SK-N-DZ (cell line): Measurements from ENCODE around the gene MBD3L5.
A peak's percentile ranks its signal among the peaks of the same experiment; 100 is the strongest.
"Not testable (repeated sequence)": the region's sequence is repeated elsewhere in the genome, so short reads cannot be mapped to it uniquely, and the experiment has no call there.

Experiments
- DNase-seq: peaks from one replicate; pipeline ENCODE4 v3.0.0-alpha.2; 2015; ENCODE audit warnings: low spot score

MBD3L5 gene

GRCh38 chr19:7051421-7051820 is 21.0 kb downstream of the MBD3L5 start:
- DNase-seq = not testable (repeated sequence)

DNA sequence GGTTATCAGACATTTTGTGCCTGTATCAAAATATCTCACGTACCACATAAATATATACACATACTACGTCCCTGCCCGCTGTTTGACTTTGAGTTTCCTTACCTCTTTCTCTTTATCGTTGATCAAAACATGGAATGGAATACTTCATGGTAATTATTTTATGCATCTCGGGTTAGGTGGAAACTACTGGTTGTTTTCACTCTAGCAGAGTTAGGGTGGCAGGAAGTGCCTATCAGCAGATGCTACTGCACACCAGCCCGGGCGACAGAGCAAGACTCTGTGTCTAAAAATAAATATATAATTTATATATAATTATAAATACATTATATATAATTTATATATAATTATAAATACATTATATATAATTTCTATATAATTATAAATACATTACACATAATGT is 22.5 kb downstream of the MBD3L5 start:
- DNase-seq = not testable (repeated sequence)

DNA sequence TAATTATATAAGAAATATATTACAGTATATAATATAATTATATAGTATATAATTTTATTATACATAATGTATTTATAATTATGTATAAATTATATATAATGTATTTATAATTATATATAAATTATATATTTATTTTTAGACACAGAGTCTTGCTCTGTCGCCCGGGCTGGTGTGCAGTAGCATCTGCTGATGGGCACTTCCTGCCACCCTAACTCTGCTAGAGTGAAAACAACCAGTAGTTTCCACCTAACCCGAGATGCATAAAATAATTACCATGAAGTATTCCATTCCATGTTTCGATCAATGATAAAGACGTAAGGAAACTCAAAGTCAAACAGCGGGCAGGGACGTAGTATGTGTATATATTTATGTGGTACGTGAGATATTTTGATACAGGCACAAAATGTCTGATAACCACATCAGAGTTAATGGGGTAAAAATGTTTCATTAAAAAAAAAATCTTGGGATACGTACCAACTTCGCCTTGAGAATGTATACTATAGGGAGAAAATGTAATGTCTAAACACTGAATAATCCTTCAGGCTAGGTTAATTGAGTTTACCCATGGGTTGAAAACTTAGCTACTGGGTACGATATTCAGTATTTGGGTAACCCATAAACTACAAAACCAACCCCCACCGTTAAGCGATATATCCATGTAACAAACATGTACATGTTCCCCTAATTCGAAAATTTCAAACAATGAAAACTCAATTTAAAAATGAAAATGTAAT is 24.4 kb downstream of the MBD3L5 start:
- not testable (repeated sequence) for DNase-seq

DNA sequence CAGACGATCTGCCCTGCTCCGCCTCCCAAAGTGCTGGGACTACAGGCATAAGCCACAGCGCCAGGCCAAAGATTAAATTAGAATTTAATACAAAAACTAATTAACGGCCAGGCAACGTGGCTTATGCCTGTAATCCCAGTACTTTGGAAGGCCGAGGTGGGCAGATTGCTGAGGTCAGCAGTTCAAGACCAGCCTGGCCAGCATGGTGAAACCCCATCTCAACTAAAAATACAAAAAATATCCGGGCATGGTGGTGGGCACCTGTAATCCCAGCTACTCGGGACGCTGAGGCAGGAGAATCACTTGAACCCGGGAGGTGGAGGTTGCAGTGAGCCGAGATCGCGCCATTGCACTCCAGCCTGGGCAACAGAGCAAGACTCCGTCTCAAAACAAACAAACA is 25.3 kb downstream of the MBD3L5 start:
- DNase-seq = not testable (repeated sequence)

GRCh38 chr19:7056371-7056770 is 26.0 kb downstream of the MBD3L5 start:
- not testable (repeated sequence) for DNase-seq

DNA sequence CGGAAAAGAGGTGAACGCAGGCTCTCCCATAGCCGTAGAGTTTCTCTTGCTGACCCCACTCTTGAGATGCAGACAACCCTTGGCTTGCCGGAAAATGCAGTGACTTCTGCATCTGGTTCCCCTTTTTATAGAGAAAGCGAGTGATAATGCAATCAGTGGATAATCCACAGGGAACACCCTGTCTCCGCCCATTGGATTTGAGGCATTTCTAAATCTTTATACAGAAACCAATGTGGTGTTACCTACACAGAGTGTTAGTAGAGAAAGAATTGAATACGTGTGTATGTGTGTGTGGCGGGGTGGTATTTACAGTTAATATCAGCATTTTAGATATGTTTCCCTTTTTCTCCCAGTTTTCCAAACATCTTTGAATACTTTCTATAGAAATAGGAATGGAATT is 28.2 kb downstream of the MBD3L5 start, which contains the start of gene MBD3L3:
Gene MBD3L3 (minus strand): TSS at position 101 of the 400 bp plus-strand sequence. CDS start 71 bp downstream, at position 30.
- DNase-seq = not testable (repeated sequence)

DNA sequence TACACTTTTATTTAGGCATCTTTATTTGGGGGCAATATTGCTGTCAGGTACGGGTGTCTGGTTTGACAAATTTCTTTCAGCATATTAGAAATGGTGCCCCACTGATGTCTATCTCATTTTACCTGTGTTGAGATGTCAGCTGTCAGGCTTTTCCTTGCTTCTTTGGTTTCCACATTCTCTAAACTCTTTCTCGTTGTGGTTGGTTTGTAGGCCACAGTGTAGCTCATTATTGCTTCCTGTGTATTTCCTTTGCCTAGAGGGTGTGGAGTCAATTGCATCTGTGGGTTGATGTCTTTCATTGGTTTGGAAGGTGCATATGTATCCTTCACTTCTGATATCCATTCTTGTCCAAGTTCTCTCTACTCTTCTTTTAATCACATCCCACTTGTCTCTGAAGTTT is 29.6 kb downstream of the MBD3L5 start:
- not testable (repeated sequence) for DNase-seq

DNA sequence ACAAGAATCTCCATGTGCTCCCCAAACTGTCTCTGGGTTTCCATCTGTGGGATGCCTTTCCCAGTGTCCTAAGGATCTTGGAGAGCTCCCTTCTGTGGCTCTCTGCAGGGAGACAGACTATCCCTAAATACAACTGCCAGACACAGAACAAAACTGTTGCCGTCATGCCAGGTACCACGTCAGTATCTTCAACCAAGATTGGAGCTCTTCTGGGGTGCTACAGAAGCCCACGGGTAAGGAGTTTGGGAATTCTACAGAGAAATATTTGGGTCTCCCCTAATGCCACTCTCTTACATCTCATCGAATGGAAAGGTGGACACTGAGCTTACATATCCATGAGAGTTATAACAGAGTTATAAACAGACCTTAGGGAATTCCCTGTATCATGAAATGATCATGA is 33.0 kb downstream of the MBD3L5 start:
- no peak for DNase-seq

- no peak for DNase-seq
Measured at GRCh38 chr19:7063764-7064418, 33.5 kb downstream of the MBD3L5 start.

GRCh38 chr19:7067122-7067521 is 36.7 kb downstream of the MBD3L5 start:
- peak; percentile 40 for DNase-seq

DNA sequence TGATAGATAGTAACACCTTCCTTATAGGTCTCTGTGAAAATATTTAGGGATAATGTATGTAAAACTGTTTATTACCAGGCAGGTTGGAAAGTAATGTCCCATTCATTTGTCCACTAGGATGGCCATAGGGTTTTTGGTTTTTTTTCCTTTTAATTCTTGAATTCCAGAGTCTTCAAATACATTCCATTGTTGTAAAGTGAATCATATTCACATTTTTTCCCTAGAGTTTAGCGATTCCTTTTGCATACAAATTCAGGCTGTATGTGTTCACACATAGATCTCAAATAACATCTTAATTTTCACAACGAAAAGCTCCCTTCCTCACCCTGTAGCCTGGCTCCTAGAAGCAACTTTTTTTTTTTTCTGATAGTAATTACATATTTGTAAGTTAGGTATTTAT is 37.3 kb downstream of the MBD3L5 start:
- no peak for DNase-seq

- DNase-seq = no peak
Measured at GRCh38 chr19:7068599-7068998, 38.2 kb downstream of the MBD3L5 start.

- DNase-seq = peak; percentile 92
Measured at GRCh38 chr19:7069042-7069903, 38.9 kb downstream of the MBD3L5 start, which contains the start of gene ZNF557. Gene ZNF557 (plus strand): TSS chr19:7069703. CDS start chr19:7075075, 5,372 bp downstream.

GRCh38 chr19:7069904-7070226 is 39.5 kb downstream of the MBD3L5 start:
- DNase-seq = no peak

DNA sequence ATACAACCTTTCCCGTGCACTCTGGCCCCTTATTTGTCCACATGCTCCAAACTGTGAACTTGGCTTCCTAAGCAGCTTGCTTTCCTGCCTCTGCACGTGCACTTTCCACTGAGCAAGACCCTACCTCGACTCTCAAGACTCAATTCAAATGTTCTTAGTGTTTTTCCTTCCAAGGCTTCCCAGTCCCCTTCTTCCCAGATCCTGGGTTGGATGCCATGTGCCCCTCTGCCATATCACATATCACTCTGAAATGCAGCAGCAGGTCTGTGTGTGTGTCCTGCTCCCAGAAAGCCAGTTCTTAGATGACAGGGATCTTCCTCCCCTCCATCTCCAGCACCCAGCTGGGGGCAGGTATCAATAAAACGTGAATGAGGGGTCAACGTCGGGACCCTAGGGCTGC is 42.2 kb downstream of the MBD3L5 start:
- no peak for DNase-seq

GRCh38 chr19:7074705-7075282 is 44.4 kb downstream of the MBD3L5 start:
- DNase-seq = no peak

GRCh38 chr19:7076151-7076550 is 45.8 kb downstream of the MBD3L5 start:
- no peak for DNase-seq

GRCh38 chr19:7078008-7078407 is 47.6 kb downstream of the MBD3L5 start:
- DNase-seq = no peak
